HepG2 (cell line): ENCODE data around the gene FBXO11. TPM values are rescaled to one million over a fixed set of nuclear protein-coding genes. Genes with fewer than 3 reads are reported as not detected.

ENCODE experiments used
- ATAC-seq: fragments of 200-7000 bp; cut with Tn5 transposase; 3 replicates; pipeline ENCODE4 v1.9.1; 2020; ENCODE audit warnings: mild to moderate bottlenecking, moderate library complexity
- BruUV-seq: library from RNA; stranded (reverse); fragments of 400-500 nt; replicated peaks from 2 replicates; lab custom pipeline; 2021; lab: Mats Ljungman, UMichigan
- CTCF ChIA-PET: fragments of 300-600 bp; formaldehyde crosslinking; extraction: SDS; loops from one replicate; lab custom pipeline; 2021; ENCODE audit warnings: low total read pairs, inconsistent platforms, low intra/inter-chr PET ratio; lab: Yijun Ruan, JAX
- POLR2A ChIA-PET: fragments of 350-600 bp; sonication (Branson Sonifier 250); formaldehyde crosslinking; loops from one replicate; lab custom pipeline; 2020; ENCODE audit warnings: antibody characterized with exemption, inconsistent platforms; lab: Yijun Ruan, JAX
- DNase-seq: peaks from one replicate; pipeline ENCODE4 v3.0.0-alpha.2; 2015; ENCODE audit warnings: low spot score
- FAIRE-seq: peaks from 3 replicates; lab custom pipeline; 2011; peaks lifted over from hg19 to GRCh38; lab: Jason Lieb, UNC
- H2AFZ ChIP-seq: one replicate; pipeline ENCODE4 v1.6.1; 2011; ENCODE audit warnings: low read length, inconsistent platforms
- H3K27ac ChIP-seq: fragments of 300-600 bp; 3 replicates; pipeline ENCODE4 v1.8.0; 2011; ENCODE audit warnings: mixed run types, mild to moderate bottlenecking, mixed read lengths, low read length, inconsistent platforms; ENCODE audit not compliant: insufficient read depth; ENCODE audit errors: extremely low read length
- H3K27me3 ChIP-seq, 2 experiments: fragments of 200-600 bp in 1 of 2; 2 replicates in 1 of 2; 3 replicates in 1 of 2; pipeline versions ENCODE4 v1.6.0 to v1.8.0; 2011; ENCODE audit warnings: low read length in 2 of 2, mild to moderate bottlenecking in 2 of 2, moderate library complexity in 2 of 2, inconsistent platforms in 1 of 2; ENCODE audit not compliant: insufficient read depth in 2 of 2, control insufficient read depth in 1 of 2
- H3K36me3 ChIP-seq, 2 experiments: fragments of 200-600 bp in 1 of 2; replicated peaks in 1 of 2; 2 replicates in 1 of 2; 3 replicates in 1 of 2; pipeline versions ENCODE4 v1.5.1 to v1.8.0; 2011; ENCODE audit warnings: low read length in 2 of 2, inconsistent platforms in 1 of 2; ENCODE audit not compliant: insufficient read depth in 2 of 2, control insufficient read depth in 1 of 2
- H3K4me1 ChIP-seq: 2 replicates; pipeline ENCODE4 v1.5.1; 2012; ENCODE audit warnings: low read length, inconsistent platforms; ENCODE audit not compliant: insufficient read depth
- H3K4me2 ChIP-seq: 2 replicates; pipeline ENCODE4 v1.6.0; 2011; ENCODE audit warnings: low read depth, low read length, inconsistent platforms
- H3K4me3 ChIP-seq, 3 experiments: fragments of 200-600 bp in 1 of 3; sonication (generic), shearing (Covaris generic) in 1 of 3; replicated peaks in 1 of 3; 2 replicates each; pipeline ENCODE4 v1.5.1; 2011 to 2016; ENCODE audit warnings: low read length in 3 of 3, inconsistent platforms in 2 of 3, low read depth in 2 of 3, mild to moderate bottlenecking in 2 of 3, control low read depth in 1 of 3, mixed read lengths in 1 of 3; ENCODE audit not compliant: insufficient read depth in 1 of 3
- H3K79me2 ChIP-seq: one replicate; pipeline ENCODE4 v1.6.1; 2011; ENCODE audit warnings: low read length, inconsistent platforms; ENCODE audit not compliant: insufficient read depth
- H3K9ac ChIP-seq: 2 replicates; pipeline ENCODE4 v1.6.0; 2011; ENCODE audit warnings: mild to moderate bottlenecking, low read depth, low read length, inconsistent platforms; ENCODE audit not compliant: insufficient read depth
- H3K9me3 ChIP-seq: 2 replicates; pipeline ENCODE4 v1.5.1; 2012; ENCODE audit warnings: mild to moderate bottlenecking, low read length
- H4K20me1 ChIP-seq: 2 replicates; pipeline ENCODE4 v1.6.0; 2011; ENCODE audit warnings: inconsistent platforms, mild to moderate bottlenecking, low read length, moderate library complexity; ENCODE audit not compliant: insufficient read depth
- ARID2 ChIP-seq: sonication (generic); formaldehyde crosslinking; IDR thresholded peaks from 2 replicates; pipeline ENCODE4 v1.8.1; 2022; ENCODE audit warnings: mild to moderate bottlenecking, missing genetic modification reagents, borderline replicate concordance
- BRCA1 ChIP-seq: sonication (generic); formaldehyde crosslinking; IDR thresholded peaks from 2 replicates; pipeline ENCODE4 v1.4.0; 2020; ENCODE audit warnings: missing genetic modification reagents
- CBX1 ChIP-seq: IDR thresholded peaks from one replicate; pipeline ENCODE4 v1.6.1; 2016; ENCODE audit warnings: antibody characterized with exemption, low read depth
- CBX5 ChIP-seq: sonication (generic); formaldehyde crosslinking; IDR thresholded peaks from 2 replicates; pipeline ENCODE4 v1.4.0; 2020; ENCODE audit warnings: missing genetic modification reagents, borderline replicate concordance
- DNMT1 ChIP-seq: sonication (generic); formaldehyde crosslinking; IDR thresholded peaks from 2 replicates; pipeline ENCODE4 v1.5.1; 2020; ENCODE audit warnings: mild to moderate bottlenecking, missing genetic modification reagents
- ESRRA ChIP-seq: sonication (generic); formaldehyde crosslinking; IDR thresholded peaks from 2 replicates; pipeline ENCODE4 v1.5.1; 2020; ENCODE audit warnings: mild to moderate bottlenecking, low read depth, missing genetic modification reagents
- FIP1L1 ChIP-seq: fragments of 200-400 bp; formaldehyde crosslinking; IDR thresholded peaks from 2 replicates; pipeline ENCODE4 v1.6.1; 2018; ENCODE audit warnings: low read depth, mild to moderate bottlenecking, low read length, moderate library complexity, borderline replicate concordance; ENCODE audit not compliant: insufficient read depth
- GPN1 ChIP-seq: sonication (generic); formaldehyde crosslinking; IDR thresholded peaks from 2 replicates; pipeline ENCODE4 v1.5.1; 2020; ENCODE audit warnings: missing genetic modification reagents, borderline replicate concordance
- MAZ ChIP-seq, 2 experiments: sonication (generic) in 1 of 2; formaldehyde crosslinking in 1 of 2; IDR thresholded peaks; 2 replicates each; pipeline versions ENCODE4 v1.5.0 to v1.6.1; 2012 to 2020; ENCODE audit warnings: low read depth in 2 of 2, mild to moderate bottlenecking in 2 of 2, borderline replicate concordance in 1 of 2, improper control_type of control experiment in 1 of 2, low read length in 1 of 2, missing genetic modification reagents in 1 of 2, moderate library complexity in 1 of 2
- NFRKB ChIP-seq: fragments of 450-650 bp; IDR thresholded peaks from 2 replicates; pipeline ENCODE4 v1.6.1; 2017
- TAF1 ChIP-seq: sonication (generic); formaldehyde crosslinking; IDR thresholded peaks from 2 replicates; pipeline ENCODE4 v1.4.0; 2020; ENCODE audit warnings: missing genetic modification reagents
- XBP1 ChIP-seq: sonication (generic); formaldehyde crosslinking; IDR thresholded peaks from 2 replicates; pipeline ENCODE4 v1.5.0; 2020; ENCODE audit warnings: missing genetic modification reagents
- ZFP41 ChIP-seq: sonication (generic); formaldehyde crosslinking; IDR thresholded peaks from 2 replicates; pipeline ENCODE4 v1.4.0; 2020; ENCODE audit warnings: mild to moderate bottlenecking, missing genetic modification reagents, borderline replicate concordance
- ZNF556 ChIP-seq: sonication (generic); formaldehyde crosslinking; IDR thresholded peaks from 2 replicates; pipeline ENCODE4 v1.4.0; 2020; ENCODE audit warnings: mild to moderate bottlenecking, missing genetic modification reagents, borderline replicate concordance
- ZNF557 ChIP-seq: sonication (generic); formaldehyde crosslinking; IDR thresholded peaks from 2 replicates; pipeline ENCODE4 v1.4.0; 2020; ENCODE audit warnings: missing genetic modification reagents
- WGBS: methylation state at CpG from one replicate; pipeline ENCODE4 v1.1.6; 2017; ENCODE audit warnings: low lambda C conversion rate; 5-methylcytosine and 5-hydroxymethylcytosine counted together
- in situ Hi-C: cut with HindIII; loops from 2 replicates; pipeline ENCODE4 v1.10.0; 2017; ENCODE audit warnings: low pct_unique_long_range_greater_than_20kb; ENCODE audit not compliant: extremely low pct_ligation_motif_present
- intact Hi-C: fragments of 100-400 bp; cut with micrococcal nuclease; formaldehyde crosslinking; loops from one replicate; pipeline ENCODE4 v1.10.0; 2022; ENCODE audit not compliant: unreplicated experiment
- polyA plus RNA-seq, 8 experiments: library from polyadenylated mRNA; depleted of rRNA in 3 of 8; stranded (reverse) in 7 of 8; unstranded in 1 of 8; fragments of >200 nt; fragmentation: Illumina TruSeq in 4 of 8; extraction: Trizol in 4 of 8; gene quantifications; 2 replicates each; pipeline versions ENCODE4 v1.2.1 to v1.2.3, GENCODE V29; 2011 to 2016; ENCODE audit warnings: low read depth in 4 of 8, missing spikeins in 1 of 8, mixed read lengths in 1 of 8; ENCODE audit not compliant: insufficient read depth in 1 of 8
- total RNA-seq, 5 experiments: library from RNA; depleted of rRNA; stranded (reverse); fragments of >200 nt; fragmentation: Illumina TruSeq; extraction: Trizol; gene quantifications; 2 replicates each; pipeline ENCODE4 v1.2.3, GENCODE V29; 2016; ENCODE audit warnings: low read depth in 1 of 5
- TF ChIP-seq, protein P1 (sequence below): IDR thresholded peaks from 2 replicates; pipeline ENCODE4 v1.6.1; 2016; ENCODE audit warnings: missing compliant biosample characterization, missing genetic modification reagents, borderline replicate concordance
- TF ChIP-seq, protein P2 (sequence below): sonication (generic); formaldehyde crosslinking; IDR thresholded peaks from 2 replicates; pipeline ENCODE4 v1.5.1; 2020; ENCODE audit warnings: missing genetic modification reagents, mild to moderate bottlenecking, borderline replicate concordance
- TF ChIP-seq, protein P3 (sequence below): sonication (generic); formaldehyde crosslinking; IDR thresholded peaks from 2 replicates; pipeline ENCODE4 v1.5.1; 2020; ENCODE audit warnings: mild to moderate bottlenecking, missing genetic modification reagents

Gene FBXO11
- total and polyA plus RNA-seq, 2 of the 13 experiments (the other 11 are each of a cell fraction or from before 2014, with no cell fraction given), result 27.9 to 47.6 TPM

DNA sequence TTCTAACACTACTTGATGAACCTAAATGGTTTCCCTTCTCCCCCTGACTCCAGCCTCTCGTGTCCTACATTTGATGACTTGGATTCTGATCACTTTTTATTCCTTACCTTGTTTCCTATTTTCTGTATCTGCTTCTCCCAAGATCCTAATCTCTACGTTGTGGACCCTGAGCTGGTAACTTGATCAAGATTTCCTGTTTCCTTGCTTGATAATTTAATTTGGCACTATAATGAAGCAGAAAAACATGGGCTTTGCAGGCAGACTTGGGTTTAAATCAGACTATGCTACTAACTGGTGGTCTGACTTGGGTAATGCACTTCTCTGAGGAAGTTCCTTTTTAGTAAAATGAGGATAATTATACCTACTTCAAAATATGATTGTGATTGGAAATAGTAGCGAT, 11.7 kb upstream of the FBXO11 start (continued):
- TF ChIP-seq DNMT1 (CRISPR knock-in tag) (no peak), ZNF556 (no peak), XBP1 (CRISPR knock-in tag) (no peak), MAZ (IDR thresholded peaks at IDR 0.05; ENCODE audit: borderline replicate concordance, low read depth, low read length) (no peak), MAZ (CRISPR knock-in tag; IDR thresholded peaks at IDR 0.05; ENCODE audit: low read depth) (no peak), ESRRA (CRISPR knock-in tag) (no peak), ZNF557 (CRISPR knock-in tag) (no peak), CBX1 (no peak)

DNA sequence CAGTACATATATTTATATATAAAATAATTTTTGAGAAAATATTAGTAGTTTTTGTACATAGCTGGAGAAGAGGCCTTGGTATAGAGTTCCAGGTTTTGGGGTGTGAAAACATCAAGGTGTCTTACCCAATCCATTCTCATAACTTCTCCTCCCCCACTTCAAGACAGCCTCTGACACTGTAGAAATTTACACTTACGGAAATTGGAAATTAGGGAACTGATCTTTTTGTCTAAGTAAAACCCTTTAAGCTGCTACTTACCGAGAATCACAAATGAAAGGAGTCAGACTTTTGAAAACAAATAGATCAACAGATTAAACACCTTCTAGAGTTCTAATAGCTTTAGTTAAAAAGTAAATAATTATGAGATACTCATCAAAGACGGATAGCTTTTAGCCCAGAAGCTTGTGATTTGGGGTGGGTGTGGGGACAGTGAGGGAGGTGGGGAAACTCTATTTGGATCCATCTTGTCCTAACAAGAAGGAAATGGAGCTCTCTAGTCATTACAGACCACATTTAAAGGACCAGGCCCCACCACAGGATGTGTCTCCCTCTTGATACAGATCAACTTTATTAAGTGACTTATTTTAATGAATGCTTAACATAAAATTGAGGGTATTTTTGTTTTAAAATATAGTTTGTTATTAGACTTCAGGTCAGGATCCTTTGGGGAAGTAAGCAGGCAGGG, 11.1 kb upstream of the FBXO11 start:
- H3K27ac ChIP-seq, result no peak overlapping the region
- in situ Hi-C loops, result no loop called here
- WGBS, result 54% methylated on average over 3 of the region's 3 CpGs
- no peak overlapping the region for H3K9ac ChIP-seq
- H3K79me2 ChIP-seq, result no peaks in the 10 kb centered on the region
- no peaks in the 10 kb centered on the region for H3K9me3 ChIP-seq
- no TSS peak for BruUV-seq
- ATAC-seq (no peak), DNase-seq (no peak), FAIRE-seq (no peak)
- intact Hi-C loops, result no loop called here
- H3K27me3 ChIP-seq, result peaks cover 0 to 1% of the 10 kb centered on the region in 2 experiments; a peak in 2 of 5 replicates
- ChIA-PET POLR2A (no interaction called here), CTCF (no interaction called here)
- no peak overlapping the region for H3K4me2 ChIP-seq
- no peak overlapping the region for H3K4me3 ChIP-seq
- no peaks in the 10 kb centered on the region for H3K36me3 ChIP-seq
- H2AFZ ChIP-seq, result no peak overlapping the region
- peaks cover 6% of the 10 kb centered on the region; the same call in 1 of the 2 replicates for H3K4me1 ChIP-seq
- no peaks in the 10 kb centered on the region for H4K20me1 ChIP-seq
- TF ChIP-seq GPN1 (no peak), TAF1 (CRISPR knock-in tag) (no peak), BRCA1 (CRISPR knock-in tag) (no peak), ZFP41 (CRISPR knock-in tag) (no peak), FIP1L1 (no peak), NFRKB (no peak), ARID2 (CRISPR knock-in tag) (no peak), CBX5 (CRISPR knock-in tag) (no peak)
- TF ChIP-seq, protein P1, sequence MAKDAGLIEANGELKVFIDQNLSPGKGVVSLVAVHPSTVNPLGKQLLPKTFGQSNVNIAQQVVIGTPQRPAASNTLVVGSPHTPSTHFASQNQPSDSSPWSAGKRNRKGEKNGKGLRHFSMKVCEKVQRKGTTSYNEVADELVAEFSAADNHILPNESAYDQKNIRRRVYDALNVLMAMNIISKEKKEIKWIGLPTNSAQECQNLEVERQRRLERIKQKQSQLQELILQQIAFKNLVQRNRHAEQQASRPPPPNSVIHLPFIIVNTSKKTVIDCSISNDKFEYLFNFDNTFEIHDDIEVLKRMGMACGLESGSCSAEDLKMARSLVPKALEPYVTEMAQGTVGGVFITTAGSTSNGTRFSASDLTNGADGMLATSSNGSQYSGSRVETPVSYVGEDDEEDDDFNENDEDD, result no peak
- TF ChIP-seq, protein P2, sequence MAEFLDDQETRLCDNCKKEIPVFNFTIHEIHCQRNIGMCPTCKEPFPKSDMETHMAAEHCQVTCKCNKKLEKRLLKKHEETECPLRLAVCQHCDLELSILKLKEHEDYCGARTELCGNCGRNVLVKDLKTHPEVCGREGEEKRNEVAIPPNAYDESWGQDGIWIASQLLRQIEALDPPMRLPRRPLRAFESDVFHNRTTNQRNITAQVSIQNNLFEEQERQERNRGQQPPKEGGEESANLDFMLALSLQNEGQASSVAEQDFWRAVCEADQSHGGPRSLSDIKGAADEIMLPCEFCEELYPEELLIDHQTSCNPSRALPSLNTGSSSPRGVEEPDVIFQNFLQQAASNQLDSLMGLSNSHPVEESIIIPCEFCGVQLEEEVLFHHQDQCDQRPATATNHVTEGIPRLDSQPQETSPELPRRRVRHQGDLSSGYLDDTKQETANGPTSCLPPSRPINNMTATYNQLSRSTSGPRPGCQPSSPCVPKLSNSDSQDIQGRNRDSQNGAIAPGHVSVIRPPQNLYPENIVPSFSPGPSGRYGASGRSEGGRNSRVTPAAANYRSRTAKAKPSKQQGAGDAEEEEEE (CRISPR knock-in tag), result no peak
- TF ChIP-seq, protein P3, sequence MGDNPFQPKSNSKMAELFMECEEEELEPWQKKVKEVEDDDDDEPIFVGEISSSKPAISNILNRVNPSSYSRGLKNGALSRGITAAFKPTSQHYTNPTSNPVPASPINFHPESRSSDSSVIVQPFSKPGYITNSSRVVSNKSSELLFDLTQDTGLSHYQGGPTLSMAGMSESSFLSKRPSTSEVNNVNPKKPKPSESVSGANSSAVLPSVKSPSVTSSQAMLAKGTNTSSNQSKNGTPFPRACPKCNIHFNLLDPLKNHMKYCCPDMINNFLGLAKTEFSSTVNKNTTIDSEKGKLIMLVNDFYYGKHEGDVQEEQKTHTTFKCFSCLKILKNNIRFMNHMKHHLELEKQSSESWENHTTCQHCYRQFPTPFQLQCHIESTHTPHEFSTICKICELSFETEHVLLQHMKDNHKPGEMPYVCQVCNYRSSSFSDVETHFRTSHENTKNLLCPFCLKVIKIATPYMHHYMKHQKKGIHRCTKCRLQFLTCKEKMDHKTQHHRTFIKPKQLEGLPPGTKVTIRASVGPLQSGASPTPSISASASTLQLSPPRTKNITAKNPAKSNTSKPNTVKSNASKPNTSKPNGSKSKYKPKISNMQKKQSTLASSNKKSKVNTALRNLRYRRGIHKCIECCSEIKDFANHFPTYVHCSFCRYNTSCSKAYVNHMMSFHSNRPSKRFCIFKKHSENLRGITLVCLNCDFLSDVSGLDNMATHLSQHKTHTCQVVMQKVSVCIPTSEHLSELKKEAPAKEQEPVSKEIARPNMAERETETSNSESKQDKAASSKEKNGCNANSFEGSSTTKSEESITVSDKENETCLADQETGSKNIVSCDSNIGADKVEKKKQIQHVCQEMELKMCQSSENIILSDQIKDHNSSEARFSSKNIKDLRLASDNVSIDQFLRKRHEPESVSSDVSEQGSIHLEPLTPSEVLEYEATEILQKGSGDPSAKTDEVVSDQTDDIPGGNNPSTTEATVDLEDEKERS (CRISPR knock-in tag), result no peak
